HEK293 (cell line): Measurements from ENCODE around the gene SUMO3.
A peak's percentile ranks its signal among the peaks of the same experiment; 100 is the strongest.

Experiments used
- CTCF ChIA-PET: fragments of 350-600 bp; formaldehyde crosslinking; extraction: SDS; loops from one replicate; lab custom pipeline; 2021; ENCODE audit warnings: antibody characterized with exemption; lab: Yijun Ruan, JAX
- POLR2A ChIA-PET: fragments of 300-600 bp; formaldehyde crosslinking; extraction: SDS; loops from one replicate; lab custom pipeline; 2020; ENCODE audit warnings: antibody characterized with exemption, inconsistent platforms; lab: Yijun Ruan, JAX
- H3K27ac ChIP-seq: fragments of 200-500 bp; sonication (Bioruptor generic); 2 replicates; pipeline ENCODE4 v1.5.1; 2014; ENCODE audit warnings: low read depth, low read length, control low read depth, inconsistent platforms; ENCODE audit errors: extremely low read depth
- H3K36me3 ChIP-seq, 2 experiments: fragments of 200-500 bp in 1 of 2; sonication (Bioruptor generic) in 1 of 2; 1 replicate in 1 of 2; 2 replicates in 1 of 2; pipeline ENCODE4 v1.5.1; 2014 to 2017; ENCODE audit warnings: inconsistent platforms in 2 of 2, low read length in 2 of 2; ENCODE audit not compliant: control insufficient read depth in 2 of 2, insufficient read depth in 1 of 2
- H3K4me1 ChIP-seq: fragments of 200-500 bp; sonication (Bioruptor generic); 2 replicates; pipeline ENCODE4 v1.5.1; 2014; ENCODE audit warnings: mild to moderate bottlenecking, low read length, inconsistent platforms; ENCODE audit not compliant: control insufficient read depth, insufficient read depth
- H3K4me3 ChIP-seq: 2 replicates; pipeline ENCODE4 v1.5.1; 2011; ENCODE audit warnings: low read depth, mild to moderate bottlenecking, control low read depth, low read length, moderate library complexity
- H3K9me3 ChIP-seq: fragments of 200-500 bp; sonication (Bioruptor generic); 2 replicates; pipeline ENCODE4 v1.5.1; 2014; ENCODE audit warnings: low read depth, low read length, inconsistent platforms; ENCODE audit not compliant: control insufficient read depth, insufficient read depth
- EGR2 ChIP-seq: fragments of 450-650 bp; formaldehyde crosslinking; IDR thresholded peaks from 2 replicates; pipeline ENCODE4 v1.5.1; 2016; ENCODE audit warnings: low read depth, missing biosample characterization, missing genetic modification characterization
- GLIS1 ChIP-seq: fragments of 450-650 bp; formaldehyde crosslinking; IDR thresholded peaks from 2 replicates; pipeline ENCODE4 v1.5.1; 2016; ENCODE audit warnings: missing biosample characterization, missing genetic modification characterization
- KLF8 ChIP-seq: fragments of 450-650 bp; formaldehyde crosslinking; IDR thresholded peaks from 2 replicates; pipeline ENCODE4 v1.5.1; 2016; ENCODE audit warnings: missing biosample characterization, missing genetic modification characterization
- MYNN ChIP-seq: fragments of 450-650 bp; formaldehyde crosslinking; IDR thresholded peaks from 2 replicates; pipeline ENCODE4 v1.5.1; 2016; ENCODE audit warnings: missing biosample characterization, missing genetic modification characterization, borderline replicate concordance
- SP7 ChIP-seq: fragments of 450-650 bp; formaldehyde crosslinking; IDR thresholded peaks from 2 replicates; pipeline ENCODE4 v1.5.1; 2016; ENCODE audit warnings: missing biosample characterization, missing genetic modification characterization
- ZBTB17 ChIP-seq: fragments of 450-650 bp; formaldehyde crosslinking; IDR thresholded peaks from 2 replicates; pipeline ENCODE4 v1.5.1; 2016; ENCODE audit warnings: missing biosample characterization, missing genetic modification characterization
- ZBTB21 ChIP-seq: fragments of 450-650 bp; formaldehyde crosslinking; IDR thresholded peaks from 2 replicates; pipeline ENCODE4 v1.5.1; 2017; ENCODE audit warnings: missing biosample characterization, missing genetic modification characterization
- ZBTB48 ChIP-seq: fragments of 450-650 bp; formaldehyde crosslinking; IDR thresholded peaks from 2 replicates; pipeline ENCODE4 v1.5.1; 2016; ENCODE audit warnings: missing biosample characterization, missing genetic modification characterization
- ZBTB49 ChIP-seq: fragments of 450-650 bp; formaldehyde crosslinking; IDR thresholded peaks from 2 replicates; pipeline ENCODE4 v1.5.1; 2016; ENCODE audit warnings: missing biosample characterization, missing genetic modification characterization, low read depth
- ZFP3 ChIP-seq: fragments of 450-650 bp; formaldehyde crosslinking; IDR thresholded peaks from 2 replicates; pipeline ENCODE4 v1.5.1; 2016; ENCODE audit warnings: low read depth, missing biosample characterization, missing genetic modification characterization
- ZNF132 ChIP-seq: fragments of 450-650 bp; formaldehyde crosslinking; IDR thresholded peaks from 2 replicates; pipeline ENCODE4 v1.5.1; 2017; ENCODE audit warnings: missing biosample characterization, missing genetic modification characterization, borderline replicate concordance
- ZNF133 ChIP-seq: fragments of 450-650 bp; formaldehyde crosslinking; IDR thresholded peaks from 2 replicates; pipeline ENCODE4 v1.5.1; 2016; ENCODE audit warnings: missing biosample characterization, missing genetic modification characterization
- ZNF155 ChIP-seq: fragments of 450-650 bp; formaldehyde crosslinking; IDR thresholded peaks from 2 replicates; pipeline ENCODE4 v1.5.1; 2016; ENCODE audit warnings: missing biosample characterization, missing genetic modification characterization
- ZNF174 ChIP-seq: fragments of 450-650 bp; formaldehyde crosslinking; IDR thresholded peaks from 2 replicates; pipeline ENCODE4 v1.5.0; 2017; ENCODE audit warnings: missing biosample characterization, mild to moderate bottlenecking, missing genetic modification characterization
- ZNF223 ChIP-seq: fragments of 450-650 bp; formaldehyde crosslinking; IDR thresholded peaks from 2 replicates; pipeline ENCODE4 v1.5.1; 2016; ENCODE audit warnings: missing biosample characterization, missing genetic modification characterization
- ZNF239 ChIP-seq: fragments of 450-650 bp; formaldehyde crosslinking; IDR thresholded peaks from 2 replicates; pipeline ENCODE4 v1.5.1; 2016; ENCODE audit warnings: missing biosample characterization, missing genetic modification characterization
- ZNF266 ChIP-seq: fragments of 450-650 bp; formaldehyde crosslinking; IDR thresholded peaks from 2 replicates; pipeline ENCODE4 v1.5.1; 2016; ENCODE audit warnings: missing biosample characterization, missing genetic modification characterization, low read depth
- ZNF341 ChIP-seq: fragments of 450-650 bp; formaldehyde crosslinking; IDR thresholded peaks from 2 replicates; pipeline ENCODE4; 2016; ENCODE audit warnings: low read depth, missing biosample characterization, missing genetic modification characterization
- ZNF416 ChIP-seq: fragments of 450-650 bp; formaldehyde crosslinking; IDR thresholded peaks from 2 replicates; pipeline ENCODE4 v1.5.1; 2016; ENCODE audit warnings: missing biosample characterization, missing genetic modification characterization
- ZNF514 ChIP-seq: fragments of 450-650 bp; formaldehyde crosslinking; IDR thresholded peaks from 2 replicates; pipeline ENCODE4 v1.5.1; 2016; ENCODE audit warnings: missing biosample characterization, missing genetic modification characterization
- ZNF521 ChIP-seq: fragments of 450-650 bp; formaldehyde crosslinking; IDR thresholded peaks from 2 replicates; pipeline ENCODE4 v1.5.1; 2017; ENCODE audit warnings: missing biosample characterization, mild to moderate bottlenecking, missing genetic modification characterization
- ZNF600 ChIP-seq: fragments of 450-650 bp; formaldehyde crosslinking; IDR thresholded peaks from 2 replicates; pipeline ENCODE4 v1.5.1; 2016; ENCODE audit warnings: missing biosample characterization, missing genetic modification characterization
- ZNF677 ChIP-seq: fragments of 450-650 bp; IDR thresholded peaks from 2 replicates; pipeline ENCODE4 v1.5.0; 2018; ENCODE audit warnings: missing biosample characterization, mild to moderate bottlenecking, missing genetic modification characterization, moderate library complexity
- ZNF768 ChIP-seq: fragments of 450-650 bp; formaldehyde crosslinking; IDR thresholded peaks from 2 replicates; pipeline ENCODE4 v1.5.1; 2018; ENCODE audit warnings: missing biosample characterization, mild to moderate bottlenecking, missing genetic modification characterization
- ZNF791 ChIP-seq: fragments of 450-650 bp; formaldehyde crosslinking; IDR thresholded peaks from 2 replicates; pipeline ENCODE4 v1.5.1; 2016; ENCODE audit warnings: missing biosample characterization, missing genetic modification characterization
- TF ChIP-seq, protein P1 (sequence below): sonication (generic); formaldehyde crosslinking; IDR thresholded peaks from 2 replicates; pipeline ENCODE4 v1.8.1; 2022; ENCODE audit warnings: mild to moderate bottlenecking, moderate library complexity, missing genetic modification reagents
- TF ChIP-seq, protein P2 (sequence below): fragments of 450-650 bp; formaldehyde crosslinking; IDR thresholded peaks from 2 replicates; pipeline ENCODE4 v1.5.1; 2016; ENCODE audit warnings: missing biosample characterization, missing genetic modification characterization
- TF ChIP-seq, protein P3 (sequence below): fragments of 450-650 bp; formaldehyde crosslinking; IDR thresholded peaks from 2 replicates; pipeline ENCODE4 v1.5.1; 2016; ENCODE audit warnings: missing biosample characterization, missing genetic modification characterization
- TF ChIP-seq, protein P4 (sequence below): fragments of 450-650 bp; formaldehyde crosslinking; IDR thresholded peaks from 2 replicates; pipeline ENCODE4 v1.5.1; 2016; ENCODE audit warnings: missing biosample characterization, missing genetic modification characterization

The SUMO3 gene

GRCh38 chr21:44810779-44811178 lies 7.1 kb downstream of the SUMO3 start (continued):
- TF ChIP-seq, protein P1, sequence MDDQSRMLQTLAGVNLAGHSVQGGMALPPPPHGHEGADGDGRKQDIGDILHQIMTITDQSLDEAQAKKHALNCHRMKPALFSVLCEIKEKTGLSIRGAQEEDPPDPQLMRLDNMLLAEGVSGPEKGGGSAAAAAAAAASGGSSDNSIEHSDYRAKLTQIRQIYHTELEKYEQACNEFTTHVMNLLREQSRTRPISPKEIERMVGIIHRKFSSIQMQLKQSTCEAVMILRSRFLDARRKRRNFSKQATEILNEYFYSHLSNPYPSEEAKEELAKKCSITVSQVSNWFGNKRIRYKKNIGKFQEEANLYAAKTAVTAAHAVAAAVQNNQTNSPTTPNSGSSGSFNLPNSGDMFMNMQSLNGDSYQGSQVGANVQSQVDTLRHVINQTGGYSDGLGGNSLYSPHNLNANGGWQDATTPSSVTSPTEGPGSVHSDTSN (CRISPR knock-in tag), result no peak
- TF ChIP-seq ZNF514 (tag by site-specific recombination) (no peak), ZNF768 (no peak), ZFP3 (no peak), ZBTB48 (tag by site-specific recombination) (no peak), ZNF132 (tag by site-specific recombination) (no peak), ZNF239 (tag by site-specific recombination) (0 out of 2 replicates have a peak, but pooled peaks have one; percentile 65), EGR2 (peak; percentile 100), KLF8 (tag by site-specific recombination) (peak; percentile 96), ZNF223 (tag by site-specific recombination) (no peak), ZBTB49 (no peak), GLIS1 (no peak), ZNF174 (tag by site-specific recombination) (no peak), ZNF155 (tag by site-specific recombination) (no peak), ZBTB21 (tag by site-specific recombination) (no peak), ZNF133 (tag by site-specific recombination) (no peak), ZNF521 (tag by site-specific recombination) (peak; percentile 35; the same call in 1 of the 2 replicates), ZNF677 (tag by site-specific recombination) (no peak)
- TF ChIP-seq, protein P2, sequence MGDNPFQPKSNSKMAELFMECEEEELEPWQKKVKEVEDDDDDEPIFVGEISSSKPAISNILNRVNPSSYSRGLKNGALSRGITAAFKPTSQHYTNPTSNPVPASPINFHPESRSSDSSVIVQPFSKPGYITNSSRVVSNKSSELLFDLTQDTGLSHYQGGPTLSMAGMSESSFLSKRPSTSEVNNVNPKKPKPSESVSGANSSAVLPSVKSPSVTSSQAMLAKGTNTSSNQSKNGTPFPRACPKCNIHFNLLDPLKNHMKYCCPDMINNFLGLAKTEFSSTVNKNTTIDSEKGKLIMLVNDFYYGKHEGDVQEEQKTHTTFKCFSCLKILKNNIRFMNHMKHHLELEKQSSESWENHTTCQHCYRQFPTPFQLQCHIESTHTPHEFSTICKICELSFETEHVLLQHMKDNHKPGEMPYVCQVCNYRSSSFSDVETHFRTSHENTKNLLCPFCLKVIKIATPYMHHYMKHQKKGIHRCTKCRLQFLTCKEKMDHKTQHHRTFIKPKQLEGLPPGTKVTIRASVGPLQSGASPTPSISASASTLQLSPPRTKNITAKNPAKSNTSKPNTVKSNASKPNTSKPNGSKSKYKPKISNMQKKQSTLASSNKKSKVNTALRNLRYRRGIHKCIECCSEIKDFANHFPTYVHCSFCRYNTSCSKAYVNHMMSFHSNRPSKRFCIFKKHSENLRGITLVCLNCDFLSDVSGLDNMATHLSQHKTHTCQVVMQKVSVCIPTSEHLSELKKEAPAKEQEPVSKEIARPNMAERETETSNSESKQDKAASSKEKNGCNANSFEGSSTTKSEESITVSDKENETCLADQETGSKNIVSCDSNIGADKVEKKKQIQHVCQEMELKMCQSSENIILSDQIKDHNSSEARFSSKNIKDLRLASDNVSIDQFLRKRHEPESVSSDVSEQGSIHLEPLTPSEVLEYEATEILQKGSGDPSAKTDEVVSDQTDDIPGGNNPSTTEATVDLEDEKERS, result no peak
- TF ChIP-seq, protein P3, sequence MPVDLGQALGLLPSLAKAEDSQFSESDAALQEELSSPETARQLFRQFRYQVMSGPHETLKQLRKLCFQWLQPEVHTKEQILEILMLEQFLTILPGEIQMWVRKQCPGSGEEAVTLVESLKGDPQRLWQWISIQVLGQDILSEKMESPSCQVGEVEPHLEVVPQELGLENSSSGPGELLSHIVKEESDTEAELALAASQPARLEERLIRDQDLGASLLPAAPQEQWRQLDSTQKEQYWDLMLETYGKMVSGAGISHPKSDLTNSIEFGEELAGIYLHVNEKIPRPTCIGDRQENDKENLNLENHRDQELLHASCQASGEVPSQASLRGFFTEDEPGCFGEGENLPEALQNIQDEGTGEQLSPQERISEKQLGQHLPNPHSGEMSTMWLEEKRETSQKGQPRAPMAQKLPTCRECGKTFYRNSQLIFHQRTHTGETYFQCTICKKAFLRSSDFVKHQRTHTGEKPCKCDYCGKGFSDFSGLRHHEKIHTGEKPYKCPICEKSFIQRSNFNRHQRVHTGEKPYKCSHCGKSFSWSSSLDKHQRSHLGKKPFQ (tag by site-specific recombination), result peak; percentile 67

DNA sequence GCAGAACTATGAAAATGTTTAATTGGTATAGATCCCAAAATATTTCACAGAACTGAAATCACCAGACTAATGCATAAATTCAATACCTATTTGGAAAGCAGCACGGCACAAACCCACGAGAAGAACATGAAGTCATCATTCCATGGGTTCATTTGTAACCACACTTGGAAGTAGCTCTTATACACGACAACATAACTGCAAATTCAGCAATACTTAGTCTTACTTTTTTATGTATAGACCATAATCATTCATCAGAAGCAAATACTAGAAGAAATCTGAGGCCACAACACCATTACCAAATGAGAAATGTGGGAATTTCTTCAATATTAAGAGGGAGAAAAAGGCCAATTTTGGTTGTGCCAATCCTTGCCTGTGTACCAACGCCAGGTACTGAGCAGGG lies 12.0 kb downstream of the SUMO3 start:
- Histone ChIP-seq H3K27ac (no peak overlapping the region), H3K4me1 (no peaks in the 10 kb centered on the region), H3K4me3 (no peak overlapping the region), H3K36me3 (peaks cover 6 to 69% of the 10 kb centered on the region in 2 experiments; a peak in 2 of 3 replicates), H3K9me3 (no peaks in the 10 kb centered on the region)
- CTCF ChIA-PET, result interaction anchor here (1.5 kb wide), 1 partner anchor 12 kb away, joined by 8 read pairs; no protein-coding TSS in a partner anchor
- POLR2A ChIA-PET, result interaction anchor here (0.6 kb wide), 1 partner anchor 728 kb away, joined by 3 read pairs; no protein-coding TSS in a partner anchor
- TF ChIP-seq SP7 (tag by site-specific recombination) (no peak), ZNF341 (tag by site-specific recombination) (no peak), ZNF416 (tag by site-specific recombination) (no peak), ZNF600 (no peak), ZBTB17 (tag by site-specific recombination) (no peak), ZNF791 (tag by site-specific recombination) (no peak), ZNF266 (tag by site-specific recombination) (no peak), MYNN (no peak)
- TF ChIP-seq, protein P4, sequence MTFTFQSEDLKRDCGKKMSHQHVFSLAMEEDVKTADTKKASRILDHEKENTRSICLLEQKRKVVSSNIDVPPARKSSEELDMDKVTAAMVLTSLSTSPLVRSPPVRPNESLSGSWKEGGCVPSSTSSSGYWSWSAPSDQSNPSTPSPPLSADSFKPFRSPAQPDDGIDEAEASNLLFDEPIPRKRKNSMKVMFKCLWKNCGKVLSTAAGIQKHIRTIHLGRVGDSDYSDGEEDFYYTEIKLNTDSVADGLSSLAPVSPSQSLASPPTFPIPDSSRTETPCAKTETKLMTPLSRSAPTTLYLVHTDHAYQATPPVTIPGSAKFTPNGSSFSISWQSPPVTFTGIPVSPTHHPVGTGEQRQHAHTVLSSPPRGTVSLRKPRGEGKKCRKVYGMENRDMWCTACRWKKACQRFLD, result no peak
- TF ChIP-seq, protein P3 (tag by site-specific recombination), result no peak
